ENCODE results near the gene GAL3ST3. TPM values are rescaled to one million over a fixed set of nuclear protein-coding genes. Genes with fewer than 3 reads are reported as not detected.
A peak's percentile ranks its signal among the peaks of the same experiment; 100 is the strongest.
"Not testable (repeated sequence)": the region's sequence is repeated elsewhere in the genome, so short reads cannot be mapped to it uniquely, and the experiment has no call there.

The GAL3ST3 gene
- total RNA-seq, 2 donors from 2014 or later = not detected

DNA sequence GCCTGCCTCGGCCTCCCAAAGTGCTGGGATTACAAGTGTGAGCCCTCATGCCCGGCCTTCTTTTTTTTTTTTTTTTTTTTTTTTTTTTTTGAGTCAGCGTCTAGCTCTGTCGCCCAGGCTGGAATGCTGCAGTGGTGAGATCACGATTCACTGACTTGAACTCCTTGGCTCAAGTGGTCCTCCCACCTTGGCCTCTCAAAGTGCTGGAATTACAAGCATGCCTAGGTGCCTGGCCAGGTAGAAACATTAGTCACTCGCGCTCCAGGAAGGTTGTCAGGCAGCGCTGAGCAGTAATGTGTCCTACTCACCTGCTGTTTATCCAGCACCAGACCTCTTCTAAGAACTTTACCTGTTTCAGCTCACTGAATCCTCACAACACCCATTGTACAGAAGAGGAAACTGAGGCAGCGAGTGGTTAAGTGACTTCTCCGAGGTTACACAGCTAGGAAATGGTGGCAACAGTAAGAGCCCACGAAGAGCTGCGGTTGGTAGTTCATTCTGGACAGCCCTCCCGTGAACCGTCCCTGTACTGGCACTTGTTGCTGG, 37.6 kb downstream of the GAL3ST3 start:
- Mint-ChIP-seq H3K36me3 (ENCODE audit: low read depth) (peaks cover 2% of the 10 kb centered on the region), H3K4me3 (no peak overlapping the region), H3K4me1 (peaks cover 5% of the 10 kb centered on the region), H3K27me3 (peaks cover 13% of the 10 kb centered on the region), H3K27ac (no peak overlapping the region)
- ATAC-seq (no peak), DNase-seq (no peak)
- H3K9me3 ChIP-seq (ENCODE audit: control insufficient read depth, low read length, poor library complexity, severe bottlenecking) = no peaks in the 10 kb centered on the region

DNA sequence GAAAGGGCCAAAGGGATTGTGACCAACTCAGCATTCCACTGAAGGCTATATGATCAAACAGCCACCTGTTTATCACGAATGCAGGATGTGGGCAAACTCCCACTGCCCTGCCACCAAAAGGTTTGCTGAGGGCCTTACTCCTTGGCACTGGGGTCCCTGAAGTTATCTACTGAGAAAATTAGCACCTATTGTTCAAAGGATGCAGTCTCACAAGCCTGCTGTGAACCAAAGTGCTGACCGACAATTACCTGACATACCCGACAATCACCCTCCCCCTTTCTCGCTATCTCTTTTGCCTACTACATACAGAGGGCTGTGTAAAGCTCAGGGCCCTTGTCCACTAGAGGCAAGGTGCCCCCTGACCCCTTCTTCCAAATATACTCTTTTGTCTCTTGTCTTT, 38.9 kb downstream of the GAL3ST3 start:
- not testable (repeated sequence) for ATAC-seq; H3K9me3 ChIP-seq (ENCODE audit: control insufficient read depth, low read length, poor library complexity, severe bottlenecking); H3K36me3 Mint-ChIP-seq (ENCODE audit: low read depth); H3K4me3 Mint-ChIP-seq; DNase-seq; H3K4me1 Mint-ChIP-seq
- H3K27ac Mint-ChIP-seq = peak overlapping the region; percentile 29
- peaks cover 13% of the 10 kb centered on the region for H3K27me3 Mint-ChIP-seq

DNA sequence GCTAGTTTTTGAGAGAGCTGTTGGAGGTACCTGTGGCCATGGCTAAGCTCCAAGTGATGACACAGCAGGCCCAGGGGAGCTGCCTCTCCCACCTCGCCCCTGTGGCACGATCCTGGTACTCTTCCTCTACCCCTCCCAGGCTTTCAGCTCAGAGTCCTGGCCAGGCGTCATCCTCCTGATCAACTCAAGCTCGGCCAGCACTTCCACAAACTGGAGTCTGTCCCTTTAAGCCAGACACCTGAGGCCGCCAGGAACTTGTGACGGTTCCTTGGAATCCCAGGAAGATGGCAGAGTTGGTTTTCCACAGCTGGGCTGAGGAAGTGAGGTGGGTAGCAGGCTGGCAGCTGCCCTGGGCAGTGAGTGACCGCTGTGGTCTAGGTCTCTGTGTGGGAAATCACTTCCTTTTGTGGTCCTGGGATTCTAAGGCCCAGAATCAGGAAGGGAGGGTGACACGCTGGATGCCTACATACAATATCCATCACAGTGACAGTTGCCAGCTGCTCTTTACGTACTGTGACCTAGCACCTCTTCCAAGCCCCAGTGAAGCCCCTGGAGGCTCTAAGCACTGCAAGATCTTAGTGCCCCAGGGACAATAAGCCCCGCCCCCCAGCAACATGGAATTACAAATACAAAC, 40.4 kb downstream of the GAL3ST3 start:
- Mint-ChIP-seq H3K36me3 (ENCODE audit: low read depth) (no peaks in the 10 kb centered on the region), H3K27ac (no peak overlapping the region), H3K4me1 (peaks cover 5% of the 10 kb centered on the region), H3K27me3 (peaks cover 12% of the 10 kb centered on the region), H3K4me3 (no peak overlapping the region)
- no peak for ATAC-seq
- H3K9me3 ChIP-seq (ENCODE audit: control insufficient read depth, low read length, poor library complexity, severe bottlenecking) = no peaks in the 10 kb centered on the region
- DNase-seq = no peak

DNA sequence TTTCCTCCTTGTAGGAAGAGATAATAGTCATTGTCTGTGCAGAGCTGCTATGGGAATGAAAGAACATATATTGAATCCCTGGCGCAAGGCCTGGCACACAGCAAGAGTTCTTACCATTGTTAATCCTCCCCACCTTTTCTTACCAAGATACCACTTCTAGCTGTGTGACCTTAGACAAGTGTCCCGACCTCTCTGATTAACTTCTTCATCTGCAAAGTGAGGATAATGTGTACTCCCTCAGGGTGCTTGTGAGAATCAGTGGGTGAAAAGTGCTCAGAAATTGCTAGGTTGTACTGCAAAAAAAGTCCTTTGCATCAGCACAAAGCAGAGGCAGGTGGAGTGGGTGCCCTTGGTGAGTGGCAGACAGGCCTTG, 40.9 kb downstream of the GAL3ST3 start:
- no peaks in the 10 kb centered on the region for H3K9me3 ChIP-seq (ENCODE audit: control insufficient read depth, low read length, poor library complexity, severe bottlenecking)
- ATAC-seq (no peak), DNase-seq (no peak)
- no peaks in the 10 kb centered on the region for H3K36me3 Mint-ChIP-seq (ENCODE audit: low read depth)
- peaks cover 7% of the 10 kb centered on the region for H3K27me3 Mint-ChIP-seq
- H3K4me3 Mint-ChIP-seq = no peak overlapping the region
- H3K27ac Mint-ChIP-seq = peak overlapping the region; percentile 9
- peaks cover 8% of the 10 kb centered on the region for H3K4me1 Mint-ChIP-seq

DNA sequence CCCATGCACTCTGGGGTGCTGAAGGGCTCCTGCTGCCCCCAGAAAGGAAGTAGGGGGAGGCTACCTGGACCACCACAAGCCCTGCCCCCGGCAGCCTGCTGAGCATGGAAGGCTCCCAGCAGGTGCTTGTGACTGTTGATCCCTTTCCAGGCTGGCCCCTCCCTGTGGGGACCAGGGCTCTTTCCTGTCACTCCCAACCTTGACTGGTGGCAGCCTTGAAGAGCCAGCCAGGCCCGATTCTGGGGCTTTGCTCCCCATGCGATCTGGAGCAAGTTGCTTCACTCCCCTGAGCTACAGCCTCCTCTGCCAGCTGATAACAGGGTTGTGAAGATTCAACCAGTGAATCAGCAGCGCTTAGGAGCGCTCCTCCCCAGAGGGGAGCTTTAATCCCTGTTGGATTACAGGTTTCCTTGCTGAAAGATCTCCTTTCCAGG, 41.7 kb downstream of the GAL3ST3 start:
- H3K27ac Mint-ChIP-seq = peak overlapping the region; percentile 9
- no peaks in the 10 kb centered on the region for H3K36me3 Mint-ChIP-seq (ENCODE audit: low read depth)
- H3K27me3 Mint-ChIP-seq = peaks cover 5% of the 10 kb centered on the region
- no peak for ATAC-seq
- no peak for DNase-seq
- no peak overlapping the region for H3K4me3 Mint-ChIP-seq
- no peaks in the 10 kb centered on the region for H3K9me3 ChIP-seq (ENCODE audit: control insufficient read depth, low read length, poor library complexity, severe bottlenecking)
- peaks cover 15% of the 10 kb centered on the region for H3K4me1 Mint-ChIP-seq

DNA sequence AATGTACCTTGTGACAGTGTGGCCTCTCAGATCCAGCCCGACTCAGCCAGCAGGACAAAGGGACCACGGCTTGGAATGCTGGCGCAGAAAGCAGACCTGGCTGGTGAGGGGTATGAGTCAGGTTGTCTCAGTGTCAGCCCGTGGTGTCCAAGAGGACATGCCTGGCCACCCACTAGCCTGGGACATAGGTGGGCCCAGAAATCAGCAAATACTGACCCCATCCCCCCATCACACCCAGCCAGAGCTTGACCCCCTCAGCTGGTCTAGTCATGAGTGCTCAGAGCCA, 42.1 kb downstream of the GAL3ST3 start:
- no peaks in the 10 kb centered on the region for H3K9me3 ChIP-seq (ENCODE audit: control insufficient read depth, low read length, poor library complexity, severe bottlenecking)
- no peak overlapping the region for H3K27ac Mint-ChIP-seq
- H3K4me1 Mint-ChIP-seq = peaks cover 17% of the 10 kb centered on the region
- peaks cover 5% of the 10 kb centered on the region for H3K27me3 Mint-ChIP-seq
- DNase-seq (no peak), ATAC-seq (no peak)
- H3K36me3 Mint-ChIP-seq (ENCODE audit: low read depth) = peaks cover 3% of the 10 kb centered on the region
- no peak overlapping the region for H3K4me3 Mint-ChIP-seq

DNA sequence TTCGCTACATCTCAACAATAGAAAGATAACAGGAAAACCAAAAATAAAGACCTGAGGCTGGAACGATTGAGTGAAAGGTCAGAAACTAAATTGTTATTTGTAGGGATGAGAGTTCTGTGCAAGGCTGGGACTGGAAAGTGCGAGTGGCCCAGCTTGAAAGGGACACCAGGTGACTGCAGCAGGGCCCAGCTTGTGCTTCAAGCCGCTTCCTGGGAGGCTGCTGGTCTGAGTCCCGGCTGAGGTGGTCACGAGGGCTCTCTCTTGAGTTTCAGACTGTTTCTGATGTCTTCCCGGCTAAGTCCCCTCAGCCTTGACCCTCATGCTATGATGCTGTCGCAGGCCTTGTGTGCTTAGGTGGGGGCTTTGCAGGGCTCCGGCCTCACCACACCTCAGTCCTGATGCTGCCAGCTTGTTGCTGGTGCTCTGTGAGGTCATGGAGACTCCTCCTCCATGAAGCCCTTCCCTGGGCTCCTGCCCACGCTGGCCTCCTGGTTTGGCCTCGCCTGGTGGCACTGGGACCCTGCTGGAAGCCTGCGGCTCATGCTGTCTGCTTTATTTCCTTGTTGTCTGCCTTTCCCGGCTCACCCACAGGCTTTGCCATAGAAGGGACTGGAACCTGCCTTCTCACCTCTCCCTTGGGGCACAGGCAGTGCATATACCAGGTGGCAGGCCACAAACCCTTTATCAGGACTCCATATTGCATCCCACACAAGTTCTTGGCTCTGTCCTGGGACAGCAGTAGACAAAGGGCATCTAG, 42.6 kb downstream of the GAL3ST3 start:
- no peaks in the 10 kb centered on the region for H3K9me3 ChIP-seq (ENCODE audit: control insufficient read depth, low read length, poor library complexity, severe bottlenecking)
- H3K4me3 Mint-ChIP-seq = no peak overlapping the region
- DNase-seq (no peak), ATAC-seq (no peak)
- H3K27ac Mint-ChIP-seq = no peak overlapping the region
- H3K27me3 Mint-ChIP-seq = peaks cover 5% of the 10 kb centered on the region
- H3K4me1 Mint-ChIP-seq = peaks cover 20% of the 10 kb centered on the region
- H3K36me3 Mint-ChIP-seq (ENCODE audit: low read depth) = peaks cover 5% of the 10 kb centered on the region

GRCh38 chr11:66004186-66004585, 44.8 kb downstream of the GAL3ST3 start:
- no peaks in the 10 kb centered on the region for H3K9me3 ChIP-seq (ENCODE audit: control insufficient read depth, low read length, poor library complexity, severe bottlenecking)
- Mint-ChIP-seq H3K27ac (no peak overlapping the region), H3K4me1 (peaks cover 25% of the 10 kb centered on the region), H3K36me3 (ENCODE audit: low read depth) (peaks cover 5% of the 10 kb centered on the region), H3K27me3 (no peaks in the 10 kb centered on the region), H3K4me3 (peak overlapping the region; percentile 50)
- DNase-seq = no peak
- ATAC-seq = no peak

- DNase-seq = no peak
- H3K4me1 Mint-ChIP-seq = peaks cover 29% of the 10 kb centered on the region
- H3K36me3 Mint-ChIP-seq (ENCODE audit: low read depth) = peaks cover 6% of the 10 kb centered on the region
Measured at GRCh38 chr11:66003291-66003690, 45.7 kb downstream of the GAL3ST3 start.

GRCh38 chr11:66002648-66003225, 46.2 kb downstream of the GAL3ST3 start:
- no peaks in the 10 kb centered on the region for H3K9me3 ChIP-seq (ENCODE audit: control insufficient read depth, low read length, poor library complexity, severe bottlenecking)
- DNase-seq (peak; percentile 59 to 77 (median 73)), ATAC-seq (peak; percentile 77)
- H3K4me1 Mint-ChIP-seq = peaks cover 31% of the 10 kb centered on the region
- peaks cover 9% of the 10 kb centered on the region for H3K36me3 Mint-ChIP-seq (ENCODE audit: low read depth)
- no peaks in the 10 kb centered on the region for H3K27me3 Mint-ChIP-seq
- H3K27ac Mint-ChIP-seq = peak overlapping the region; percentile 99
- peak overlapping the region; percentile 99 for H3K4me3 Mint-ChIP-seq

More at GRCh38 chr11:66003291-66003690, 45.7 kb downstream of the GAL3ST3 start:
- no peak for ATAC-seq
- Mint-ChIP-seq H3K27me3 (no peaks in the 10 kb centered on the region), H3K27ac (peak overlapping the region; percentile 99), H3K4me3 (peak overlapping the region; percentile 99)
- no peaks in the 10 kb centered on the region for H3K9me3 ChIP-seq (ENCODE audit: control insufficient read depth, low read length, poor library complexity, severe bottlenecking)

DNA sequence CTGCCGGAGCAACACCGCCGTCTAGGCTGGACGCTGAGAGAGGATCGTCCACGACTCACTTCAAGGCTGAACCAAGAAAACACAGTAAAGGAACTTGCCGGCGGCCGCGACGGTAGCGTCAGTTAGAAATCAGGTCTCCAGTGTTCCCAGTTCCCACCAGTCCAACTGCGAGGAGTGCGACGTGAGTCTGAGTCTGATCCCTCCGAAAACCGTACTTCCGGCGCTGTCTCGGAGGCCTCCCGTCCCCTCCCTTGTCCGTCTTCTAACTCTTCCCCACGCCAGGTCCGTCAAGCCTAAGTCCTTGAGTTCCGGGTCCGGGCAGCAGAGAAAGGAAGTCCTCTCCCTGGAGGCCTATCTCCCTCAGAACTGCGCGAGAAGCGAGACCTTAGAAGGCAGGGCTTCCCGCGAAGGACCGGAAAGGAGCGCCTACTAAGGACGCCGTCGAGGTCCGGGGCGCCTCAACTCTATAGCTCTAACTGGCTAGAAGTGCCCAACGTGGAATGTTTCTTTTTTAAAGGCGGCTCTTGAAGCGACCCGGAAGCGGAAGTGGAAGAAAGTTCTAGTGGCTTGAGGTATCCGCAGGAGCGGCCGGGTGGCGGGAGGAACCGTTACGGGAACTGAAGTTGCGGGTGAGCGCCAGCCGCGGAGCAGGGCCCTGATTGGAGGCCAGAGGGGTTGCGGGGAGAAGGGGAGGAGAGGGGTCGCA, 46.9 kb downstream of the GAL3ST3 start, which contains the start of the genes BANF1 and EIF1AD:
Gene BANF1 (plus strand): TSS at position 562 of the 706 bp plus-strand sequence. CDS start 748 bp downstream, outside the sequence.
Gene EIF1AD (minus strand): TSS at position 216 of the 706 bp plus-strand sequence. CDS start 1,768 bp downstream, outside the sequence.
- Mint-ChIP-seq H3K27me3 (no peaks in the 10 kb centered on the region), H3K36me3 (ENCODE audit: low read depth) (peaks cover 12% of the 10 kb centered on the region), H3K4me3 (peak within 1 kb of the TSS; percentile 99), H3K4me1 (peaks cover 36% of the 10 kb centered on the region), H3K27ac (peak within 1 kb of the TSS; percentile 99)
- peak; percentile 74 to 88 (median 86) for DNase-seq
- H3K9me3 ChIP-seq (ENCODE audit: control insufficient read depth, low read length, poor library complexity, severe bottlenecking) = no peaks in the 10 kb centered on the region
- peak; percentile 83 for ATAC-seq

GRCh38 chr11:65997286-65997685, 51.7 kb downstream of the GAL3ST3 start:
- Mint-ChIP-seq H3K4me3 (no peak overlapping the region), H3K27ac (peak overlapping the region; percentile 79), H3K4me1 (peaks cover 30% of the 10 kb centered on the region), H3K27me3 (no peaks in the 10 kb centered on the region), H3K36me3 (ENCODE audit: low read depth) (peaks cover 15% of the 10 kb centered on the region)
- ATAC-seq = no peak
- H3K9me3 ChIP-seq (ENCODE audit: control insufficient read depth, low read length, poor library complexity, severe bottlenecking) = no peaks in the 10 kb centered on the region
- no peak for DNase-seq

- no peak for DNase-seq
- H3K4me1 Mint-ChIP-seq = peaks cover 7% of the 10 kb centered on the region
- H3K36me3 Mint-ChIP-seq (ENCODE audit: low read depth) = peaks cover 7% of the 10 kb centered on the region
- no peaks in the 10 kb centered on the region for H3K27me3 Mint-ChIP-seq
- ATAC-seq = no peak
- H3K4me3 Mint-ChIP-seq = no peak overlapping the region
- H3K9me3 ChIP-seq (ENCODE audit: control insufficient read depth, low read length, poor library complexity, severe bottlenecking) = no peaks in the 10 kb centered on the region
- peak overlapping the region; percentile 6 for H3K27ac Mint-ChIP-seq
Measured at GRCh38 chr11:65992056-65992455, 56.9 kb downstream of the GAL3ST3 start.

All from T-helper 17 cell (primary cell).